Uterus (tissue), 2 donors: Measurements from ENCODE around the gene GHITM.

Experiments used
- POLR2A ChIP-seq, 2 donors: fragments of 450-650 bp; IDR thresholded peaks; one replicate each; pipeline ENCODE4 v1.6.1; 2016; ENCODE audit warnings: antibody characterized with exemption in 2 of 2, mild to moderate bottlenecking in 1 of 2, moderate library complexity in 1 of 2
- TF ChIP-seq, protein P1 (sequence below), 4 experiments: fragments of 200-600 bp in 2 of 4; fragments of 450-650 bp in 2 of 4; sonication (generic) in 2 of 4; IDR thresholded peaks; one replicate each; pipeline ENCODE4 v1.5.1; 2016 to 2019; ENCODE audit warnings: antibody characterized with exemption in 4 of 4, mild to moderate bottlenecking in 2 of 4, moderate library complexity in 1 of 4

DNA sequence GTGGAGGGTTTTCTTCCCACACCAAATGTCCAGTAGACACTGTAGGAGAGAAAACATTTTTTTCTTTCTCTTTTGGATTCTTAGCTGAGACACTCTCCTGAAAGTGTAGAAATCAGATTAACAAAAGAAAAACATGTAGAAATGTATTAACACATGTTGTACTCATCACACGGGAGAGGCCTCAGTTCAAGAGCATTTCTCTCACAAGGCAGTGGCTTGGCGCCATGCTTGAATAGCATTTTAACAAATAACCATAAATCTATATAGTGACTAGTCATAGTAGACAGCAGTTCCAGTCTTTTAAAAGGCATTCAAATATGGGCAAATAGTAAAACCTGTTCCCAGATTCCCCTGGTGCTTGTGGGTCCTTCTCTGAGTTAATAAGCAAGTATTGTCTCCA, 38.3 kb upstream of the GHITM start:
- no peak for TF ChIP-seq POLR2A (IDR thresholded peaks at IDR 0.05)
- TF ChIP-seq, protein P1, sequence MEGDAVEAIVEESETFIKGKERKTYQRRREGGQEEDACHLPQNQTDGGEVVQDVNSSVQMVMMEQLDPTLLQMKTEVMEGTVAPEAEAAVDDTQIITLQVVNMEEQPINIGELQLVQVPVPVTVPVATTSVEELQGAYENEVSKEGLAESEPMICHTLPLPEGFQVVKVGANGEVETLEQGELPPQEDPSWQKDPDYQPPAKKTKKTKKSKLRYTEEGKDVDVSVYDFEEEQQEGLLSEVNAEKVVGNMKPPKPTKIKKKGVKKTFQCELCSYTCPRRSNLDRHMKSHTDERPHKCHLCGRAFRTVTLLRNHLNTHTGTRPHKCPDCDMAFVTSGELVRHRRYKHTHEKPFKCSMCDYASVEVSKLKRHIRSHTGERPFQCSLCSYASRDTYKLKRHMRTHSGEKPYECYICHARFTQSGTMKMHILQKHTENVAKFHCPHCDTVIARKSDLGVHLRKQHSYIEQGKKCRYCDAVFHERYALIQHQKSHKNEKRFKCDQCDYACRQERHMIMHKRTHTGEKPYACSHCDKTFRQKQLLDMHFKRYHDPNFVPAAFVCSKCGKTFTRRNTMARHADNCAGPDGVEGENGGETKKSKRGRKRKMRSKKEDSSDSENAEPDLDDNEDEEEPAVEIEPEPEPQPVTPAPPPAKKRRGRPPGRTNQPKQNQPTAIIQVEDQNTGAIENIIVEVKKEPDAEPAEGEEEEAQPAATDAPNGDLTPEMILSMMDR (IDR thresholded peaks at IDR 0.05) = no peak
